Sigmoid colon (tissue), 4 donors: ENCODE data around the gene HPS5.

Experiments
- EP300 ChIP-seq, 4 donors: sonication (generic); formaldehyde crosslinking; IDR thresholded peaks; one replicate each; pipeline ENCODE4 v1.6.1; 2017; ENCODE audit warnings: antibody characterized with exemption in 4 of 4
- POLR2A ChIP-seq, 2 donors: fragments of 450-650 bp; IDR thresholded peaks; one replicate each; pipeline ENCODE4 v1.6.1; 2016; ENCODE audit warnings: antibody characterized with exemption in 2 of 2, mild to moderate bottlenecking in 2 of 2, moderate library complexity in 2 of 2
- TF ChIP-seq, protein P1 (sequence below), 4 experiments: fragments of 450-650 bp in 3 of 4; fragments of 200-600 bp in 1 of 4; IDR thresholded peaks; one replicate each; pipeline ENCODE4 v1.5.1; 2016 to 2019; ENCODE audit warnings: antibody characterized with exemption in 4 of 4, mild to moderate bottlenecking in 3 of 4, moderate library complexity in 2 of 4

- TF ChIP-seq POLR2A (IDR thresholded peaks at IDR 0.05) (no peak), EP300 (IDR thresholded peaks at IDR 0.05) (no peak)
- TF ChIP-seq, protein P1, sequence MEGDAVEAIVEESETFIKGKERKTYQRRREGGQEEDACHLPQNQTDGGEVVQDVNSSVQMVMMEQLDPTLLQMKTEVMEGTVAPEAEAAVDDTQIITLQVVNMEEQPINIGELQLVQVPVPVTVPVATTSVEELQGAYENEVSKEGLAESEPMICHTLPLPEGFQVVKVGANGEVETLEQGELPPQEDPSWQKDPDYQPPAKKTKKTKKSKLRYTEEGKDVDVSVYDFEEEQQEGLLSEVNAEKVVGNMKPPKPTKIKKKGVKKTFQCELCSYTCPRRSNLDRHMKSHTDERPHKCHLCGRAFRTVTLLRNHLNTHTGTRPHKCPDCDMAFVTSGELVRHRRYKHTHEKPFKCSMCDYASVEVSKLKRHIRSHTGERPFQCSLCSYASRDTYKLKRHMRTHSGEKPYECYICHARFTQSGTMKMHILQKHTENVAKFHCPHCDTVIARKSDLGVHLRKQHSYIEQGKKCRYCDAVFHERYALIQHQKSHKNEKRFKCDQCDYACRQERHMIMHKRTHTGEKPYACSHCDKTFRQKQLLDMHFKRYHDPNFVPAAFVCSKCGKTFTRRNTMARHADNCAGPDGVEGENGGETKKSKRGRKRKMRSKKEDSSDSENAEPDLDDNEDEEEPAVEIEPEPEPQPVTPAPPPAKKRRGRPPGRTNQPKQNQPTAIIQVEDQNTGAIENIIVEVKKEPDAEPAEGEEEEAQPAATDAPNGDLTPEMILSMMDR (IDR thresholded peaks at IDR 0.05): no peak
These were observed 68.1 kb downstream of the HPS5 start for GRCh38 chr11:18253778-18254338.
